SK-N-MC (cell line): ENCODE data around the gene TM7SF2.

Experiments used
- DNase-seq: peaks from one replicate; pipeline ENCODE4 v3.0.0-alpha.2; 2011; ENCODE audit warnings: low read depth, low spot score
- H3K27ac ChIP-seq: fragments of 200-600 bp; sonication (generic); 2 replicates; pipeline ENCODE4 v1.5.1; 2016; ENCODE audit warnings: mixed run types
- H3K36me3 ChIP-seq: fragments of 200-600 bp; sonication (generic); 2 replicates; pipeline ENCODE4 v1.6.1; 2017; ENCODE audit warnings: antibody characterized with exemption, low read length, mixed read lengths; ENCODE audit not compliant: insufficient read depth
- H3K4me3 ChIP-seq: fragments of 200-600 bp; sonication (generic); 2 replicates; pipeline ENCODE4 v1.5.1; 2016
- H3K9ac ChIP-seq: fragments of 200-600 bp; sonication (generic); 2 replicates; pipeline ENCODE4 v1.8.0; 2017; ENCODE audit warnings: mixed run types, mixed read lengths; ENCODE audit not compliant: insufficient read length
- H3K9me3 ChIP-seq: fragments of 200-600 bp; sonication (generic); 2 replicates; pipeline ENCODE4 v1.6.1; 2017; ENCODE audit warnings: low read depth, mild to moderate bottlenecking, antibody characterized with exemption, low read length, moderate library complexity, mixed read lengths
- EZH2 ChIP-seq: fragments of 200-600 bp; sonication (generic); IDR thresholded peaks from one replicate; pipeline ENCODE4 v1.6.1; 2017; ENCODE audit warnings: antibody characterized with exemption
- FOXP2 ChIP-seq: optimal IDR thresholded peaks from 2 replicates; pipeline ENCODE3; 2011; ENCODE audit warnings: mild to moderate bottlenecking, moderate library complexity; ENCODE audit not compliant: insufficient read depth; ENCODE audit errors: extremely low read length, control extremely low read depth
- POLR2AphosphoS5 ChIP-seq: IDR thresholded peaks from 2 replicates; pipeline ENCODE4 v1.6.1; 2012; ENCODE audit warnings: mild to moderate bottlenecking, low read depth, low read length, borderline replicate concordance

TM7SF2 gene

DNA sequence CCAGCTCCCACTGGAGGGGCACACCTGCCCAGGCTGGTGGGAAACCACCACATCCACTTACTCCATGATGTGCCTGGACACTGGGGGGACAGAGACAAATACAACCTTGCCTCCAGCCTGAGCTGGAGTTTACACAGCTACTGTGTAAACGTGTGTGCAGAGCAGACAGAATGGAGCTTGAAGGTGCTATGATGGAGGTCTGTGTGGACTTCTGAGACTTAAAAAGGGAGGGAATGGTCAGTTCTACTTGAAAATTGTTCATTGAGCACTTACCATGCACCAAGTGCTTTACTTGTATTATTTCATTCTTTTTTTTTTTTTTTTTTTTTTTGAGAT lies 39.1 kb upstream of the TM7SF2 start:
- H3K9me3 ChIP-seq, result no peaks in the 10 kb centered on the region
- TF ChIP-seq EZH2 (no peak), POLR2AphosphoS5 (no peak), FOXP2 (no peak)
- no peak overlapping the region for H3K27ac ChIP-seq
- peaks cover 4% of the 10 kb centered on the region; the same call in 1 of the 2 replicates for H3K36me3 ChIP-seq
- no peak overlapping the region for H3K4me3 ChIP-seq
- no peak for DNase-seq
- H3K9ac ChIP-seq, result no peak overlapping the region

- no peak overlapping the region for H3K4me3 ChIP-seq
- DNase-seq, result no peak
- peaks cover 44% of the 10 kb centered on the region for H3K36me3 ChIP-seq
- no peak overlapping the region for H3K27ac ChIP-seq
- no peak overlapping the region for H3K9ac ChIP-seq
- TF ChIP-seq POLR2AphosphoS5 (no peak), EZH2 (no peak), FOXP2 (no peak)
- no peaks in the 10 kb centered on the region for H3K9me3 ChIP-seq
Measured at GRCh38 chr11:65077451-65077850, 34.2 kb upstream of the TM7SF2 start.

DNA sequence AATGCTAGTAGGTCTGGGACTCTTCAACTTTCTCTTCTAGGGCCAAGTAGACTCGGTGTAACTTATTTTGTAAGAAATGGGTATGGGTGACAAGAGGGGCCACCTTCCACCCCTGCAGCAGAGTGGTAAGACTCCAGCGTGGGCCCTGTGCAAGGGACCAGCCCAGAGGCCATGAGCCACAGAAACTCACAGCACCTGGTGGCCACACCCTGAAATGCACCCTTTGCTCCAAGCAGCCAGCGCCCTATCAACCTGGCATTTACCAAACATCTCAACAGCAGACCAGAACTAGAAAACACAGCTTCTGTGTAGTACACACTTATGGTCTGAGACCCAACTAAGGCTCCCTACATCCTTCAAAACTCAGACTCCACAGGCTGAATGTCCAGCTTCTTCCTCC lies 33.5 kb upstream of the TM7SF2 start:
- TF ChIP-seq POLR2AphosphoS5 (no peak), EZH2 (no peak), FOXP2 (no peak)
- no peak for DNase-seq
- Histone ChIP-seq H3K9ac (no peak overlapping the region), H3K9me3 (no peaks in the 10 kb centered on the region), H3K27ac (no peak overlapping the region), H3K36me3 (peaks cover 44% of the 10 kb centered on the region), H3K4me3 (no peak overlapping the region)

DNA sequence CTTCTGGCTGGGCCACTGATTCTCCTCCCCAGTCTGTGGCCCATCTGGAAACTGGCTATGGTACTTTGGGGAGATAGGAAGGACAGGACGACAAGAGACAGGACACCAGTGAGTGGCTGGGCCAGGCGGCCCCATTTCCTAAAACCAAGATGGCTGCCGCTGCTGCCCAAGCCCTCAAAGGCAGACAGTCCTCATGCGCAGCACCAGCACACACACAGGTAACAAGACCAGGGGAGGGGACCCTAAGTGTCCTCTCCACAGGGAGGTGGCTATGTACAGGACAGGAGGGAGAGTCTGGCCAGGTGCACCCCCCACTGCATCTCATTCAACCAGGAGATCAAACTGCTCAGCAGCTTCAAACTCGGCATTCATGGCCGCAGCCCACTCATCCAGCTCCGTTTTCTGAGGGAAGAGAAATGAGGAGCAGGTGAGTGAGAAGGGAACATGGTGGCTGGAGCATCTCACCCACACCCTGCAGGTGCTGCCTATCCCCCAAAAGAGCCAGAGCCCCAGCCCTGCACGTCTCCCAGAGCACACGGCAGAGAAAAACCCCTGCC lies 32.8 kb upstream of the TM7SF2 start:
- Histone ChIP-seq H3K4me3 (no peak overlapping the region), H3K9ac (no peak overlapping the region), H3K9me3 (no peaks in the 10 kb centered on the region), H3K27ac (no peak overlapping the region), H3K36me3 (peaks cover 44% of the 10 kb centered on the region)
- TF ChIP-seq POLR2AphosphoS5 (no peak), FOXP2 (no peak), EZH2 (no peak)
- DNase-seq, result no peak

DNA sequence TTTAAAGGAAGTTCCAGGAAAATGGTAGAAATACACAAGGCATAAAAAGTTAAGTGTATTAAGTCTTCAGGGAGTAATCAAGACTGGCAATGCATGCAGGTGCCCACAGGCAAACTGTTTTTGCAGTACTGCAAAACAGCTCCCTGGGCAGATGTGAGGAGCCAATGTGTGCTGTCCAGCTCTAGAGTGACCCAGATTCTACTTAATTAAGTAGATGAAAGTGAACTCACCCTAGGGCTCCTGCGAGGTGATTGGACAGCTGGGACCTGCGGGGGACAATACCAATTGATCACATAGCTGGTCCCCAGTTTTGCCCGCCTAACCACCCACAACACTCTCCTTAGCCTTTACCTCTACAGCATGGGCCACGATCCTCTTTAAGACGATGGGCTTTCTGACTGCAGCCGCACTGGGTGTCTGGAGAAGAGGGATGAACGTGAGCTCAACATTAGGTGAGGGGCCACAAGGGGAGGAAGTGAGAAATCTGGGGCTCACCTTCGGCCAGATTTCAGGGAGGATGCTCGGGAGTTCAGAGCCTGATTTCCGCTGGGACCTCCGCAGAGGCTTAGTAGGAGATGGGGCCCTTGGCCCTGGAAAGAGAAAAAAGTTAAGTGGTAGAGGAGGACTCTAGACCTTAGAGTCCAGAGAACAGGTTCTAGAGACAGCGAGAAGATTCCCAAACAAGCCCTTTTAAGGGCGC lies 28.4 kb upstream of the TM7SF2 start:
- Histone ChIP-seq H3K9ac (peak overlapping the region; percentile 89), H3K9me3 (no peaks in the 10 kb centered on the region), H3K27ac (peak overlapping the region; percentile 85), H3K36me3 (peaks cover 34% of the 10 kb centered on the region), H3K4me3 (peak overlapping the region; percentile 84)
- no peak for DNase-seq
- TF ChIP-seq FOXP2, result no peak
- no peak for TF ChIP-seq EZH2
- no peak for TF ChIP-seq POLR2AphosphoS5

DNA sequence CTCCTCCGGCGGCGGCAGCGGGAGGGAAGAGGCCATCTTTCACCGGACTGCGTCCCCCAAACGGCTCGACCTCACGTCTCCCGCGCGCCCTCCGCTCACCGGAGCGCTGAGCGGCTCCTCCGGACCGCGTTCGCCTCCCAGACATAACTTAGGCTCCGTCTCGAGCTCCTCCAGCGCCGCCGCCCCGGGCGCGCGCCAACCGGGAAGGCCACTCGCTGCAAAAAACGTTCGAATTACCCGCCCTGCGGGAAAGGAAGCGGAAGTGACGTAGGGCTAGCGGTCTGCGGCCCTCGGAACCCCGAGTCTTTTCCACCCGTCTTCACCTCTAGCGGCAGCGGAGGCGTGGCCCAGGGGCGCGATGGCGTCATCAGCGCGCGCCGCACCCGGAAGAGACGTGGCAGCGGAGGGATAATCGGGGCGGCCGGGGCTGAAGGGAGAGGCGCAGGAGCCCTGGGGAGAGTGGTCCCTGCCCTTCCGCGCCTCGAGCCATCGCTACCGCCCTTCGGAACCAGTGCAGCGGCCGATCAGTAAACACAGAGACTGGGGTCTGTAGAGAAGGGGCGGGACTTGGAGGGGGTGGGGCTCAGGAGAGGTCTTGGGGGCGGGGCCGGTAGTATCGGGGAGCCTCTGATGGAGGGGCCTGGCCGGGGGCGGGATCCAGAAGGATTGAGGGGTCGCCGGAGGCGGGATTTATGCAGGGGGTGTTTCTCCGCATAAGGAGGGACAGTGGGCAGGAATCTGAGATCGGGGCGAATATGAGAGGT lies 27.7 kb upstream of the TM7SF2 start, which contains the start of the genes CDCA5 and ZFPL1:
Gene CDCA5 (minus strand): TSS at position 207 of the 764 bp plus-strand sequence. CDS start 62 bp downstream, at position 145.
Gene ZFPL1 (plus strand): TSS at position 389 of the 764 bp plus-strand sequence. CDS start 477 bp downstream, outside the sequence.
- Histone ChIP-seq H3K27ac (peak within 1 kb of the TSS; percentile 85), H3K36me3 (peaks cover 26% of the 10 kb centered on the region), H3K4me3 (peak within 1 kb of the TSS; percentile 84), H3K9me3 (no peaks in the 10 kb centered on the region), H3K9ac (peak within 1 kb of the TSS; percentile 89)
- peak; percentile 70 for DNase-seq
- no peak for TF ChIP-seq EZH2
- TF ChIP-seq POLR2AphosphoS5, result peak; percentile 83; the same call in 1 of the 2 replicates
- no peak for TF ChIP-seq FOXP2

- peak overlapping the region; percentile 89 for H3K9ac ChIP-seq
- peak overlapping the region; percentile 85; the same call in 1 of the 2 replicates for H3K27ac ChIP-seq
- H3K4me3 ChIP-seq, result peak overlapping the region; percentile 84
- TF ChIP-seq EZH2, result no peak
- no peak for TF ChIP-seq POLR2AphosphoS5
- no peak for TF ChIP-seq FOXP2
- peaks cover 20% of the 10 kb centered on the region for H3K36me3 ChIP-seq
- H3K9me3 ChIP-seq, result no peaks in the 10 kb centered on the region
- no peak for DNase-seq
Measured at GRCh38 chr11:65084598-65085375, 26.9 kb upstream of the TM7SF2 start.

- TF ChIP-seq EZH2 (no peak), POLR2AphosphoS5 (no peak), FOXP2 (no peak)
Measured at GRCh38 chr11:65085446-65085845, 26.2 kb upstream of the TM7SF2 start.

More at GRCh38 chr11:65085446-65085845, 26.2 kb upstream of the TM7SF2 start:
- no peak overlapping the region for H3K4me3 ChIP-seq
- H3K9ac ChIP-seq, result no peak overlapping the region
- H3K36me3 ChIP-seq, result peaks cover 15% of the 10 kb centered on the region
- no peaks in the 10 kb centered on the region for H3K9me3 ChIP-seq
- no peak for DNase-seq
- H3K27ac ChIP-seq, result no peak overlapping the region
